ENCODE results near the gene USP3. TPM values are rescaled to one million over a fixed set of nuclear protein-coding genes. Genes with fewer than 3 reads are reported as not detected.

Gene USP3
- total and polyA plus RNA-seq, 2 of the 13 experiments (the other 11 are each of a cell fraction or from before 2014, with no cell fraction given), result 14.3 to 61.2 TPM

- Histone ChIP-seq H4K20me1 (ENCODE audit: insufficient read depth, low read length) (no peaks in the 10 kb centered on the region), H3K9ac (ENCODE audit: insufficient read depth, low read depth, low read length) (no peak overlapping the region), H3K27ac (ENCODE audit: extremely low read length, insufficient read depth, low read length) (no peak overlapping the region), H3K4me1 (ENCODE audit: insufficient read depth, low read length) (peaks cover 43% of the 10 kb centered on the region), H3K27me3 (ENCODE audit: control insufficient read depth in 1 of 2, insufficient read depth in 2 of 2, low read length in 2 of 2) (no peaks in the 10 kb centered on the region; a peak in 1 of 5 replicates), H3K4me2 (ENCODE audit: low read depth, low read length) (no peak overlapping the region), H3K9me3 (ENCODE audit: low read length) (no peaks in the 10 kb centered on the region), H3K4me3 (replicated peaks in 1 of 3; ENCODE audit: insufficient read depth in 1 of 3, low read depth in 2 of 3, low read length in 3 of 3) (no peak overlapping the region), H2AFZ (ENCODE audit: low read length) (no peak overlapping the region), H3K36me3 (replicated peaks in 1 of 2; ENCODE audit: control insufficient read depth in 1 of 2, insufficient read depth in 2 of 2, low read length in 2 of 2) (peaks cover 9 to 28% of the 10 kb centered on the region in 2 experiments), H3K79me2 (ENCODE audit: insufficient read depth, low read length) (no peaks in the 10 kb centered on the region)
- WGBS (ENCODE audit: low lambda C conversion rate), result 100% methylated on average over 3 of the region's 3 CpGs
- ChIA-PET CTCF (ENCODE audit: low intra/inter-chr PET ratio, low total read pairs) (no interaction called here), POLR2A (no interaction called here)
- BruUV-seq (replicated peaks), result no TSS peak
- TF ChIP-seq ZNF280B (CRISPR knock-in tag; IDR thresholded peaks at IDR 0.05; ENCODE audit: borderline replicate concordance) (no peak), RBM22 (optimal IDR thresholded peaks at IDR 0.05; ENCODE audit: low read length) (peak; percentile 22), SMARCC2 (IDR thresholded peaks at IDR 0.05) (no peak), POLR2G (IDR thresholded peaks at IDR 0.05; ENCODE audit: low read depth, low read length) (peak; percentile 52; the same call in 1 of the 2 replicates)
- ATAC-seq (no peak), FAIRE-seq (no peak), DNase-seq (ENCODE audit: low spot score) (no peak)
- in situ Hi-C loops (cut with HindIII; ENCODE audit: extremely low pct_ligation_motif_present, low pct_unique_long_range_greater_than_20kb) (no loop called here), intact Hi-C loops (cut with micrococcal nuclease; ENCODE audit: unreplicated experiment) (loop anchor here (5.0 kb wide), 2 partner anchors 128 to 303 kb away; no protein-coding TSS in a partner anchor)
These were observed 90.7 kb downstream of the USP3 start for GRCh38 chr15:63595065-63595464.

- Histone ChIP-seq H3K27me3 (ENCODE audit: control insufficient read depth in 1 of 2, insufficient read depth in 2 of 2, low read length in 2 of 2) (no peaks in the 10 kb centered on the region; a peak in 1 of 5 replicates), H3K79me2 (ENCODE audit: insufficient read depth, low read length) (no peaks in the 10 kb centered on the region), H3K36me3 (replicated peaks in 1 of 2; ENCODE audit: control insufficient read depth in 1 of 2, insufficient read depth in 2 of 2, low read length in 2 of 2) (peaks cover 6 to 22% of the 10 kb centered on the region in 2 experiments), H3K4me2 (ENCODE audit: low read depth, low read length) (no peak overlapping the region), H3K9ac (ENCODE audit: insufficient read depth, low read depth, low read length) (no peak overlapping the region), H3K27ac (ENCODE audit: extremely low read length, insufficient read depth, low read length) (no peak overlapping the region), H3K4me3 (replicated peaks in 1 of 3; ENCODE audit: insufficient read depth in 1 of 3, low read depth in 2 of 3, low read length in 3 of 3) (no peak overlapping the region), H2AFZ (ENCODE audit: low read length) (no peak overlapping the region), H3K4me1 (ENCODE audit: insufficient read depth, low read length) (peaks cover 41% of the 10 kb centered on the region), H4K20me1 (ENCODE audit: insufficient read depth, low read length) (no peaks in the 10 kb centered on the region), H3K9me3 (ENCODE audit: low read length) (no peaks in the 10 kb centered on the region)
- TF ChIP-seq KDM2A (CRISPR knock-in tag; IDR thresholded peaks at IDR 0.05; ENCODE audit: borderline replicate concordance, low read depth), result peak; percentile 18; the same call in 1 of the 2 replicates
- no peak for TF ChIP-seq SP4 (CRISPR knock-in tag; IDR thresholded peaks at IDR 0.05)
- BruUV-seq (replicated peaks), result no TSS peak
- ATAC-seq (no peak), FAIRE-seq (no peak), DNase-seq (ENCODE audit: low spot score) (no peak)
- POLR2A ChIA-PET, result interaction anchor here (1.5 kb wide), 1 partner anchor 14 kb away, joined by 3 read pairs; no protein-coding TSS in a partner anchor
- CTCF ChIA-PET (ENCODE audit: low intra/inter-chr PET ratio, low total read pairs), result no interaction called here
- intact Hi-C loops (cut with micrococcal nuclease; ENCODE audit: unreplicated experiment) (loop anchor here (5.0 kb wide), 2 partner anchors 128 to 303 kb away; no protein-coding TSS in a partner anchor), in situ Hi-C loops (cut with HindIII; ENCODE audit: extremely low pct_ligation_motif_present, low pct_unique_long_range_greater_than_20kb) (no loop called here)
- WGBS (ENCODE audit: low lambda C conversion rate), result 100% methylated on average over 1 of the region's 1 CpG
These were observed 91.3 kb downstream of the USP3 start for GRCh38 chr15:63595688-63596087.

Measured in HepG2 (cell line).